HFF-Myc (cell line): ENCODE measurements around the gene CHTF18.

Source experiments
- DNase-seq: peaks from one replicate; pipeline ENCODE4 v3.0.0-alpha.2; 2011; ENCODE audit warnings: low read depth; ENCODE audit errors: extremely low read depth
- H3K4me3 ChIP-seq: replicated peaks from 2 replicates; pipeline ENCODE4 v1.5.1; 2011; ENCODE audit warnings: low read depth, mild to moderate bottlenecking, control low read depth, low read length
- CTCF ChIP-seq: IDR thresholded peaks from 2 replicates; pipeline ENCODE4 v1.5.1; 2012; ENCODE audit warnings: mild to moderate bottlenecking, low read depth, low read length, control low read depth; ENCODE audit errors: missing control alignments

Gene CHTF18

GRCh38 chr16:787978-788398 lies 432 bp upstream of the CHTF18 start, which contains the start of gene RPUSD1:
Gene RPUSD1, minus strand, starts transcription at chr16:788381. Its CDS starts 644 bp downstream, at chr16:787737.
- no peak for TF ChIP-seq CTCF
- peak within 1 kb of the TSS; percentile 91 for H3K4me3 ChIP-seq
- no peak for DNase-seq

GRCh38 chr16:789191-789850 lies 901 bp downstream of the CHTF18 start:
- no peak for DNase-seq
- H3K4me3 ChIP-seq = peak overlapping the region; percentile 74
- no peak for TF ChIP-seq CTCF

- H3K4me3 ChIP-seq = no peak overlapping the region; the same call in 1 of the 2 replicates
- no peak for TF ChIP-seq CTCF
- DNase-seq = no peak
Observed at GRCh38 chr16:790086-790485, 1.7 kb downstream of the CHTF18 start.

GRCh38 chr16:791131-791530 lies 2.7 kb downstream of the CHTF18 start:
- H3K4me3 ChIP-seq = no peak overlapping the region
- DNase-seq = no peak
- no peak for TF ChIP-seq CTCF

GRCh38 chr16:792221-792995 lies 4.0 kb downstream of the CHTF18 start:
- H3K4me3 ChIP-seq = no peak overlapping the region
- TF ChIP-seq CTCF = no peak
- no peak for DNase-seq

- H3K4me3 ChIP-seq = no peak overlapping the region
- TF ChIP-seq CTCF = no peak
- DNase-seq = no peak
Observed at GRCh38 chr16:793414-793813, 5.0 kb downstream of the CHTF18 start.
